Measurements from ENCODE around the gene NOSIP.

NOSIP gene

DNA sequence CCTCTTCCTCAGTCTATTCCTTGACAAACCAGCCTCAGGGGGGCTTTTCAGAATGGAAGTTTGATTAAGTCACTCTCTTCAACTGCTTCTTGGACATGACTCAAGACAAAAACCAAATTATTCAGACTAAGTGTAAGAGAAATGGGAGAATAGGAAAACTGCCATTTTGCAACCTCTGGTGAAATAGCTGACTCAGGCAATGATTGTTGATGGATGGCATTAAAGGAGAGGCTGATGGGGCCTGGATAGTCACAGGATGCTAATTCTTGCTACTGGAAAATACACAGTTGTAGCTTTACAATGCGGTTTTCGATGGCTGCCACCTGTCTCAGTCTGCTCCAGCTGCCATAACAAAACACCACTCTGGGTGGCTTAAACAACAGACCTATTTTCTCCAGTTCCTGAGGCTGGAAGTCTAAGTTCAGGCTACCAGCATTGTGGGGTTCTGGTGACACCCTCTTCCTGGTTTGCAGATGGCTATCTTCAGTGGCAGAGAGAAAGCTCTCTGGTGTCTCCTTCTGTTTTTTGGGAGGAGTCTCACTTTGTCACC, 6.1 kb downstream of the NOSIP start:
- Histone ChIP-seq H3K9ac (ENCODE audit: low read length in 5 of 5) (peak overlapping the region in 1 of 5 donors; percentile 20), H3K4me3 (ENCODE audit: low read depth in 1 of 5, low read length in 5 of 5) (no peak overlapping the region), H3K4me1 (ENCODE audit: control insufficient read depth in 5 of 5, insufficient read depth in 5 of 5, low read length in 5 of 5) (peaks cover 0 to 21% (median 17%) of the 10 kb centered on the region in 5 donors), H3K27me3 (ENCODE audit: control insufficient read depth in 5 of 5, insufficient read depth in 4 of 5, low read length in 5 of 5) (no peaks in the 10 kb centered on the region), H3K27ac (ENCODE audit: low read depth, low read length) (no peak overlapping the region), H3K36me3 (ENCODE audit: control insufficient read depth in 5 of 5, insufficient read depth in 5 of 5, low read length in 5 of 5) (peaks cover 0 to 24% (median 19%) of the 10 kb centered on the region in 5 donors), H3K9me3 (ENCODE audit: control insufficient read depth in 5 of 5, low read length in 5 of 5) (no peaks in the 10 kb centered on the region)

DNA sequence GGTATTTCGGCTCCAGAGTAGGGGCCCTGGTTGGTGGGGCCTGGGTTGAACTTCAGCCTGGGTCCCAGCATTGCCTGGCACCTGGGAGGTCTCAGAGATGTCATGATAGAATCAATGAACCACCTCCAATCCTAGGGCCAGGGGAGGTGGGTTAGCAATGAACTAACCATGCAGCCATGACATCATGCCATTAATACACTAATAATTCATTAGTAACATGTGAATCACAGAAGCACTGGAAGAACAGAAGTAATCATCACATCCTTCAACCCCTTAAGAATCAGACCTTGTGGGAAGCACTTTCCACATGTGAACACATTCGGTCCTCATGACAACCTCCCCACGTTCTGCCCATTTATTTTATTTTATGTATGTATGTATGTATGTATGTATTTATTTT, 6.9 kb downstream of the NOSIP start:
- no peaks in the 10 kb centered on the region for H3K27me3 ChIP-seq (ENCODE audit: control insufficient read depth in 5 of 5, insufficient read depth in 4 of 5, low read length in 5 of 5)
- peak overlapping the region in 3 of 5 donors; percentile 16 to 25 (median 25) for H3K9ac ChIP-seq (ENCODE audit: low read length in 5 of 5)
- H3K36me3 ChIP-seq (ENCODE audit: control insufficient read depth in 5 of 5, insufficient read depth in 5 of 5, low read length in 5 of 5) = peaks cover 0 to 24% (median 19%) of the 10 kb centered on the region in 5 donors
- peaks cover 0 to 16% (median 12%) of the 10 kb centered on the region in 5 donors for H3K4me1 ChIP-seq (ENCODE audit: control insufficient read depth in 5 of 5, insufficient read depth in 5 of 5, low read length in 5 of 5)
- no peak overlapping the region for H3K4me3 ChIP-seq (ENCODE audit: low read depth in 1 of 5, low read length in 5 of 5)
- no peak overlapping the region for H3K27ac ChIP-seq (ENCODE audit: low read depth, low read length)
- H3K9me3 ChIP-seq (ENCODE audit: control insufficient read depth in 5 of 5, low read length in 5 of 5) = no peaks in the 10 kb centered on the region

DNA sequence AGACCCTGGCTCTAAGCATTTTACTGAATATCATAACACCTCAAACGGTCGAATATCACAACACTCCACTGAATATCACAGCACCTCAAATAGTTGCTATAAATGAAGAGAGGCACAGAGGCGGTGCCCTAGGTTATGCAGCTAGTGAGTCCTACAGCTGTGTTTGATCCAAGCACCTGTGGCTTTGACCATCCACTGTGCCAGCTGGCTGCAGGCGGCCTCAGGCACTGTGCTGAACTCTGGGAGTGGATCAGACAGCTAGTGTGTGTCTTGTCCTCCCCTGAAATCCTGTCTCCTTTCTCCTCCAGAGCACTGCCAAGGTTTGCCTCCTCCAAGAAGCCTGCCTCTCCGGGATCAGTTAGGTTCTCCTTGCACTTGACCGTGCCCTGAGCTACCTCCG, 7.3 kb downstream of the NOSIP start:
- H3K9ac ChIP-seq (ENCODE audit: low read length in 5 of 5) = peak overlapping the region in 2 of 5 donors; percentile 16 to 25
- no peaks in the 10 kb centered on the region for H3K9me3 ChIP-seq (ENCODE audit: control insufficient read depth in 5 of 5, low read length in 5 of 5)
- peaks cover 0 to 18% (median 12%) of the 10 kb centered on the region in 5 donors for H3K4me1 ChIP-seq (ENCODE audit: control insufficient read depth in 5 of 5, insufficient read depth in 5 of 5, low read length in 5 of 5)
- no peak overlapping the region for H3K27ac ChIP-seq (ENCODE audit: low read depth, low read length)
- no peaks in the 10 kb centered on the region for H3K27me3 ChIP-seq (ENCODE audit: control insufficient read depth in 5 of 5, insufficient read depth in 4 of 5, low read length in 5 of 5)
- peaks cover 0 to 24% (median 19%) of the 10 kb centered on the region in 5 donors for H3K36me3 ChIP-seq (ENCODE audit: control insufficient read depth in 5 of 5, insufficient read depth in 5 of 5, low read length in 5 of 5)
- H3K4me3 ChIP-seq (ENCODE audit: low read depth in 1 of 5, low read length in 5 of 5) = no peak overlapping the region

DNA sequence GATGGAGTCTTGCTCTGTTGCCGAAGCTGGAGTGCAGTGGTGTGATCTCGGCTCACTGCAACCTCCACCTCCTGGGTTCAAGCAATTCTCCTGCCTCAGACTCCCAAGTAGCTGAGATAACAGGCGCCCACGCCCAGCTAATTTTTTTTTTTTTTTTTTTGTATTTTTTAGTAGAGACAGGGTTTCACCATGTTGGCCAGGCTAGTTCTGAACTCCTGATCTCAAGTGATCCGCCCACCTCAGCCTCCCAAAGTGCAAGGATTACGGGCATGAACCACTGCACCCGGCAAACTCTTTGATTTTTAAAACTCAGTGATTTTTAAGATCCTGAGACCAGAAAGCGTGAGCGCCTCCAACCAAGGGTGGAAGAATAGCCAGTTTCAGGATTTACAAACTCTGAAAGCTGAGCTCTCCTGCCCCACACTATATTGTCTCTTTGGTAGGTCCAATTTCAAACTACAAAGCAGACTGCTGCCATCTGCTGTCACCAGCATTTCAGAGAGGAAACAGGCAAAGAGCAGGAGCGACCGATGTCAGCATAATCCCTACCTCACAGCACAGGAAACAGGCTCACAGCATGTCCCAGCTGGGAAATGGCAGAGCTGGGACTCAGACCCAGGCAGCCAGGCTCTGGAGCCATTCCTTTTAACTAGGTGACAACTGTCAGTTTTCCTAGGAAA, 9.2 kb downstream of the NOSIP start:
- no peaks in the 10 kb centered on the region for H3K9me3 ChIP-seq (ENCODE audit: control insufficient read depth in 5 of 5, low read length in 5 of 5)
- no peak overlapping the region for H3K27ac ChIP-seq (ENCODE audit: low read depth, low read length)
- no peaks in the 10 kb centered on the region for H3K27me3 ChIP-seq (ENCODE audit: control insufficient read depth in 5 of 5, insufficient read depth in 4 of 5, low read length in 5 of 5)
- no peak overlapping the region for H3K4me3 ChIP-seq (ENCODE audit: low read depth in 1 of 5, low read length in 5 of 5)
- H3K9ac ChIP-seq (ENCODE audit: low read length in 5 of 5) = peak overlapping the region in 1 of 5 donors; percentile 26
- peaks cover 0 to 18% (median 10%) of the 10 kb centered on the region in 5 donors for H3K4me1 ChIP-seq (ENCODE audit: control insufficient read depth in 5 of 5, insufficient read depth in 5 of 5, low read length in 5 of 5)
- peaks cover 0 to 22% (median 16%) of the 10 kb centered on the region in 5 donors for H3K36me3 ChIP-seq (ENCODE audit: control insufficient read depth in 5 of 5, insufficient read depth in 5 of 5, low read length in 5 of 5)

DNA sequence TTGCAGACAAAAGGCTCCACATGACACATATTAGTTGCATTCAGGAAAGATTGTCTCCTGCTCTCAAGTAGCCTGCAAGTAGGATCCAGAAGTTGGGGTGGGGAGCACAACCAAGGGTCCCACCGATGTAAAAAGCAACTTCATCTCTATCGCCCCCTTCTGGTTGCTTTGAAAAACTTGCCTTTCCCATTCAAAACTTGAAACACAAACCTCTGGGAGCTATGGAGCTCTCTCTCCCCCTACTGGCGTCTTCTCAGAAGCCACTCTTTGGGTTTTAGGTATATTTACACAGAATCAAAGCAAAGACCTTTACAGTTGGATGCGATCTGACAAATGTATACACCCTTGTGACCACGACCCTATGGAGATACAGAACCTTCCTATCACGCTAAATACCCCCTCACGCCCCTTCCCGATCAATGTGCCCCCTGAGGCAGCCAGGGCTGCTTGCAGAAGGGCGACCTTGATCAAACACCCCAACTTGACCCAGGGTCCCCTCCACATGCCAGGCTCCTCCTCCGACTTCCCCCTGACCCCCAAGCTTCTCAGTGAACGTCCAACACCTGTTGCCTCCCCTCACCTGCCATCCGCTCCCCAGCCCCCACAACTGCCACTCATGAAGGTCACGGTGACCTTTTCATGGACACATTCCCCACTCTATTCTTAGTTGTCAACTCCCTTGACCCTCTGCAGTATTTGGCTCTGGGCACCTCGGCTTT, 10.1 kb downstream of the NOSIP start:
- Histone ChIP-seq H3K27ac (ENCODE audit: low read depth, low read length) (no peak overlapping the region), H3K4me1 (ENCODE audit: control insufficient read depth in 5 of 5, insufficient read depth in 5 of 5, low read length in 5 of 5) (peaks cover 0 to 19% (median 16%) of the 10 kb centered on the region in 5 donors), H3K27me3 (ENCODE audit: control insufficient read depth in 5 of 5, insufficient read depth in 4 of 5, low read length in 5 of 5) (no peaks in the 10 kb centered on the region), H3K36me3 (ENCODE audit: control insufficient read depth in 5 of 5, insufficient read depth in 5 of 5, low read length in 5 of 5) (peaks cover 0 to 16% (median 13%) of the 10 kb centered on the region in 5 donors), H3K9ac (ENCODE audit: low read length in 5 of 5) (peak overlapping the region in 2 of 5 donors; percentile 35 to 51), H3K4me3 (ENCODE audit: low read depth in 1 of 5, low read length in 5 of 5) (no peak overlapping the region), H3K9me3 (ENCODE audit: control insufficient read depth in 5 of 5, low read length in 5 of 5) (no peaks in the 10 kb centered on the region)

DNA sequence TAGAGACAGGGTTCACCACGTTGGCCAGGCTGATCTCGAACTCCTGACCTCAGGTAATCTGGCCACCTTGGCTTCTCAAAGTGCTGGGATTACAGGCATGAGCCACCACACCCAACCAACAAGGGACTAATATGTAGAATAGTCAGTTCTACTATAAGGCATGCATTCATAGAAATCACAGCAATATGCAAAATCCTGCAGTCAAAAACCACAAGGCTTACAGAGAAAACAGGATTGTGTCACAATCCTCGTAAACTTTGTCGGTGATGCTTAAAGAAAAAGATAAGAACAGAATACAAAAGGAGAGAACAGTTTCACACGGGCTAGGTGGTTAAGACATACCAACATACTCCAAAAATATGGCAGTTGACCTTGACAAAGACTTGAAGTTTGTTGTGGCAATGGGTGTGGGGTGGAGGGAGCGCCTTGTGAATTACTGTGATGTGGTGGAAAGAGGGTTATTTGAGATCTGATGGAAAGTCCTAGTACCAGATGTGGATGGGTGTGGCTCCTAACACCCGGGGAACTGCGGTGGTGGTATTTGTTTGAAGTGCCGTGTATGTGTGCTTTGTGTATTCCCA, 12.4 kb downstream of the NOSIP start:
- H3K27ac ChIP-seq (ENCODE audit: low read depth, low read length) = no peak overlapping the region
- peak overlapping the region in 1 of 5 donors; percentile 7 for H3K9ac ChIP-seq (ENCODE audit: low read length in 5 of 5)
- no peak overlapping the region for H3K4me3 ChIP-seq (ENCODE audit: low read depth in 1 of 5, low read length in 5 of 5)
- H3K9me3 ChIP-seq (ENCODE audit: control insufficient read depth in 5 of 5, low read length in 5 of 5) = no peaks in the 10 kb centered on the region
- peaks cover 0 to 3% (median under 1%) of the 10 kb centered on the region in 5 donors for H3K36me3 ChIP-seq (ENCODE audit: control insufficient read depth in 5 of 5, insufficient read depth in 5 of 5, low read length in 5 of 5)
- H3K4me1 ChIP-seq (ENCODE audit: control insufficient read depth in 5 of 5, insufficient read depth in 5 of 5, low read length in 5 of 5) = peaks cover 0 to 32% (median 25%) of the 10 kb centered on the region in 5 donors
- no peaks in the 10 kb centered on the region for H3K27me3 ChIP-seq (ENCODE audit: control insufficient read depth in 5 of 5, insufficient read depth in 4 of 5, low read length in 5 of 5)

DNA sequence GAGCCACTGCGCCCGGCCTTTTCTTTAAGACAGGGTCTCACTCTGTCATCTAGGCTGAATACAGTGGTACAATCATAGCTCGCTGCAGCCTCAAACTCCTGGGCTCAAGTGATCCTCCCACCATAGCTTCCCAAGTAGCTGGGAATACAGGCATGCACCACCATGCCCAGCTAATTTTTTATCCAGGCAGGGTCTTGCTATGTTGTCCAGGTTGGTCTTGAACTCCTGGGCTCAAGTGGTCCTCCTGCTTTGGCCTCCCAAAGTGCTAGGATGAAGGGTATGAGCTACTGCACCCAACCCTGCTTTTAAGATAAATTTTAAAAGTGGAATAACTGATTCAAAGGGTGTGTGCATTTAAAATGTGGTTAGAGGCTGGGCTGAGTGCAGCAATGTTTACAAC, 14.1 kb downstream of the NOSIP start:
- Histone ChIP-seq H3K27me3 (ENCODE audit: control insufficient read depth in 5 of 5, insufficient read depth in 4 of 5, low read length in 5 of 5) (no peaks in the 10 kb centered on the region), H3K36me3 (ENCODE audit: control insufficient read depth in 5 of 5, insufficient read depth in 5 of 5, low read length in 5 of 5) (peaks cover 0 to 3% (median 0%) of the 10 kb centered on the region in 5 donors), H3K9me3 (ENCODE audit: control insufficient read depth in 5 of 5, low read length in 5 of 5) (no peaks in the 10 kb centered on the region), H3K27ac (ENCODE audit: low read depth, low read length) (no peak overlapping the region), H3K4me3 (ENCODE audit: low read depth in 1 of 5, low read length in 5 of 5) (no peak overlapping the region), H3K9ac (ENCODE audit: low read length in 5 of 5) (no peak overlapping the region), H3K4me1 (ENCODE audit: control insufficient read depth in 5 of 5, insufficient read depth in 5 of 5, low read length in 5 of 5) (peaks cover 0 to 30% (median 23%) of the 10 kb centered on the region in 5 donors)

DNA sequence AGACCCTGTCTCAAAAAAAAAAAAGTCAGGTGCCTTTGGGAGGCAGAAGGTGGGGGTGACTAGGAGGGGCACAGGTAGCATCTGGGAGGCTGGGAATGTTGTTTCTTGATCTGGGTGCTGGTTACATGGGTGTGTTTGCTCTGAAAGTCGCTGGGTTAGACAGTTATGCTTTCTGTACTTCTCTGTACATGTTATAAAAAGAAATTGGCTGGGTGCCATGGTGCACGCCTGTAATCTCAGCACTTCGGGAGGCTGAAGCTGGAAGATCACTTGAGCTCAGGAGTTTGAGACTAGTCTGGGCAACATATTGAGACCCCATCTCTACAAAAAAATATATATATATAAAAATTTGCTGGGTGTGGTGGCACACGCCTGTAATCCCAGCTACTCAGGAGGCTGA, 15.1 kb downstream of the NOSIP start:
- H3K4me1 ChIP-seq (ENCODE audit: control insufficient read depth in 5 of 5, insufficient read depth in 5 of 5, low read length in 5 of 5) = peaks cover 0 to 30% (median 21%) of the 10 kb centered on the region in 5 donors
- H3K36me3 ChIP-seq (ENCODE audit: control insufficient read depth in 5 of 5, insufficient read depth in 5 of 5, low read length in 5 of 5) = peaks cover 0 to 3% (median 2%) of the 10 kb centered on the region in 5 donors
- H3K9ac ChIP-seq (ENCODE audit: low read length in 5 of 5) = no peak overlapping the region
- H3K9me3 ChIP-seq (ENCODE audit: control insufficient read depth in 5 of 5, low read length in 5 of 5) = no peaks in the 10 kb centered on the region
- H3K4me3 ChIP-seq (ENCODE audit: low read depth in 1 of 5, low read length in 5 of 5) = no peak overlapping the region
- no peak overlapping the region for H3K27ac ChIP-seq (ENCODE audit: low read depth, low read length)
- no peaks in the 10 kb centered on the region for H3K27me3 ChIP-seq (ENCODE audit: control insufficient read depth in 5 of 5, insufficient read depth in 4 of 5, low read length in 5 of 5)

DNA sequence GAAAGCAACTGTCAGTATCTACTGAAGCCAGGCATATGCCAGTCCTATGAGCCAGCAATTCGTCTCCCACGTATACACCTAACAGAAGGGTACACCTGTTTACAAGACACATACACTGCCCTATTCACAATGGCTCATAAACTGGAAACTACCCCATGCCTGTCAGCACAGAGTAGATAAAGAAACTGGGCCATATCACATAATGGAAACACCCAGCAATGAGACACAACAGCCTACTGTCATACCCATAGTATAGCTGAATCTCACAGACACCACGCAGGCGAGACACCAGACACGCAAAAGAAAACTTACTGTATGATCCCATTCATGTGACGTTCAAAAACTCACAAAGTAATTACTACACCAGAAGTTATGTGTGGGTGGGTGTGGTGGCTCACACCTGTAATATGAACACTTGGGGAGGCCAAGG, 15.7 kb downstream of the NOSIP start:
- Histone ChIP-seq H3K36me3 (ENCODE audit: control insufficient read depth in 5 of 5, insufficient read depth in 5 of 5, low read length in 5 of 5) (peaks cover 0 to 10% (median 8%) of the 10 kb centered on the region in 5 donors), H3K27me3 (ENCODE audit: control insufficient read depth in 5 of 5, insufficient read depth in 4 of 5, low read length in 5 of 5) (no peaks in the 10 kb centered on the region), H3K4me3 (ENCODE audit: low read depth in 1 of 5, low read length in 5 of 5) (no peak overlapping the region), H3K27ac (ENCODE audit: low read depth, low read length) (no peak overlapping the region), H3K4me1 (ENCODE audit: control insufficient read depth in 5 of 5, insufficient read depth in 5 of 5, low read length in 5 of 5) (peaks cover 0 to 32% (median 23%) of the 10 kb centered on the region in 5 donors), H3K9ac (ENCODE audit: low read length in 5 of 5) (no peak overlapping the region), H3K9me3 (ENCODE audit: control insufficient read depth in 5 of 5, low read length in 5 of 5) (no peaks in the 10 kb centered on the region)

Measured in subcutaneous abdominal adipose tissue (tissue), 5 donors.